ENCODE data around the gene RALA.
"Not testable (repeated sequence)": the region's sequence is repeated elsewhere in the genome, so short reads cannot be mapped to it uniquely, and the experiment has no call there.

Gene RALA

DNA sequence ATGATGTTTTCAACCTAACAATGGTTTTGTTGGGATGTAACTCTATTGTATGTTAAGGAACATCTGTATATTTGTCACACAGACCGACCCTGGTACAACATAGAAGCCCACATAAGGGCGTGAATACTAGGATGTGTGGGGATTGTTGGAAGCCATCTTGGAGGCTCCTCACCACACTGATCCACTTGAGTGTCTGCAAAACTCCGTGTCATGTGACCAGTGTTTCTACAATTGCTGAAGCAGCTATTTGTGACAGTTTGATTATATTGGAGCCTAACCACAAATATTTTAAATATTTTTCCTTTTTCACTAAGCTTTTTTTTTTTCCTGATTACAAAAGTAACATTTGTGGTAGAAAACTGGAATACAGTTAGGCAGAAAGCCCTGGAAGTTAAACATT is 27.9 kb downstream of the RALA start:
- no peak for DNase-seq

DNA sequence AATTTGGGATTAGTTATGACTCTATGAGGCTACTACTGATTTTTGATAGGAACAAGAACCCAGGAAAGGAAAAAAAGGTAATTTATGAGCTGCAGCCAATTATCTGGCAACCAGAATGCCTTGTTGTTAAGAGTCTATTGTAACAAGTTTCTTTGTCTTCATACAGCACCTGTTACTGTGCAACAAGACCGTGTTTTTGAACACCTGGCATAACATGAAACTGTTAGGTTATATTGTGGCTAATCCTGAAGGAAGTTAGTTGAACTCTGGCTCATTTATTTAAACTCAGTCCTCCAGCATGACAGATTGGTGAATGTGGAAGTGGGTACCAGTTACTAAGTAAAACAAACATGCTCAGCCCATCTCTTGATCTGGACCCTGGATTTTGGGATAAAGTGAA is 33.0 kb downstream of the RALA start:
- DNase-seq = peak; percentile 7

DNA sequence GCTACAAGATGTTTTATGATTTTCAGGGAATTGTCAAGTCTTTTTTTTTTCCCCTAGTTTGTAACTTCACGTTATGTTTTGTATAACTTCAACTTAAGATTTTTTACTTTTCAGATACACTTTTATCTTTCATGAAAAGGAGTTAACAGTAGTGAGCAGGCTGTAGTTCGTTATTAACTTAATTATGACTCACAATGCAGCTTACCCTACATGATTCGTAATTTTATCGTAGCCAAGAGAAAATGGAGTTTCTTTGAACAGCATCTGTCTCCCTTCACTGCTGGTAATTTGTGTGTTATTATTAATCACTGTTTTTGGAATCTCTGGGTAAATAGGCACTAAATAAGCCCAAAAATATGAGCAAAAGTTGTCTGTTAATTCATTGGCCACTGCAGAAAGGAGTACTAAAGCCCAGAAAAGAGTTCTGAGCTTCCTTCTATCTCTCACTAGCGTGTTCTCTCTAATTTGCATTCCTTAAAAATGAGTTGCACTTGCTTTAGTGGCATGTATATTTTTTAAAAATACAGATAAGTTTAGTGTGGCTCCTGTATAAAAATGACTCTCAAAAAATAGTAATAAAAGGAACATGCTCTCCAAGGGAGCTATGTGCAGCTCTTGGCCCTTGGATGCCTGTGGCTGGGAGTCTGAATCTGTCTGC is 36.1 kb downstream of the RALA start:
- no peak for DNase-seq

DNA sequence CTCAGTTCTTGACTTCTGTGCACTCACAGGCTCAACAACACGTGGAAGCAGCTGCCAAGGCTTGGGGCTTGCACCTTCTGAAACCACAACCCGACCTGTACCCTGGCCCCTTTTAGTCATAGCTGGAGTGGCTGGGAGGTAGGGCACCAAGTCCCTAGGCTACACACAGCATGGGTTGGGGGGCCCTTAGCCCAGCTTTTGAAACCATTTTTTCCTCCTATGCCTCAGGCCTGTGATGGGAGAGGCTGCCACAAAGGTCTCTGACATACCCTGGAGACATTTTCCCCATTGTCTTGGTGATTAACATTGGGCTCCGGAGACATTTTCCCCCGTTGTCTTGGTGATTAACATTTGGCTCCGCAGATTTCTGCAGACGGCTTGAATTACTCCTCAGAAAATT is 38.6 kb downstream of the RALA start:
- DNase-seq = no peak

DNA sequence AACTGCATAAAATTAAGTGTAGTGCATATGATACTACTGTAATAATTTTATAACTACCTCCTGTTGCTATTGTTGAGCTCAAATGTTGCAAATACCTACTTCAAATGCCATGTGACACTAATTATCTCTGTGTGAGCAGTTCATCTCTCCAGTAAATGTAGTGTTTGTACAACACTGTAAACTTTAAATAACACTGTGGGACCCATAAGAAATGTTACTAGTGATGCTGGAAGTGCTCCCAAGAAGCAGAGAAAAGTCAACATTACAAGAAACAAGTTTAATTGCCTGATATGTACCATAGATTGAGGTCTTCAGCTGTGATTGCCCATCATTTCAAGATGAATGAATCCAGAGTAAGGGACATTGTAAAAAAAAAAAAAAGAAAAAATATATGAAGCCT is 39.9 kb downstream of the RALA start:
- peak; percentile 4 for DNase-seq

DNA sequence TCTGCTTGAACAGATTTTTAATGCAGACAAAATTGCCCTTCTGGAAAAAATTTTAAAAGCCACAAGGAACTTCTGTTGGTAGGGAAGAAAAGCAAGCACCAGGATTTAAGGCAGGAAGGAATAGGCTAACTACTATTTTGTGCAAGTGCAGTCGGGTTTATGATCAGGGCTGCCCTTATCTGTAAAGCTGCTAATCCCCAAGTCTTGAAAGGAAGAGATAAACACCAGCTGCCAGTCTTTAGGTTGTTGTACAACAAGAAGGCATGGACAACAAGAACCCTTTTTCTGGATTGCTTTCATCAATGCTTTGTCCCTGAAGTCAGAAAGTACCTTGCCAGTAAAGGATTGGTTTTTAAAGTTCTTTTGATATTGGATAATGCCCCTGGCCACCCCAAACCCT is 40.7 kb downstream of the RALA start:
- DNase-seq = no peak

DNA sequence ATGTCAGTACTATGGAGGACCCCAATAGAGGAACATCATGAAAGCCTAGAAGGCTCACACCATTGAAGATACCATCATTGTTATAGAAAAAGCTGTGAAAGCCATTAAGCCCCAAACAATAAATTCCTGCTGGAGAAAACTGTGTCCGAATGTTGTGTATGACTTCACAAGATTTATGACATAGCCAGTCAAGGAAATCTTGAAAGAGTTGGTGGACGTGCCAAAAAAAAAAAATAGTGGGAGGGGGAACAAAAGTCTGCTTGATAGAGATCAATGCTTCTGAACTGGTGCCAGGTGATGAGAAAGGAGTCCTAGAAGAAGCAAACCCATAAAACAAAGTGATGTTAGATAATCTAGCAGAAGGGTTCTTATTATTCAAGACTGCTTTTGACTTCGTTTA is 41.2 kb downstream of the RALA start:
- DNase-seq = no peak

DNA sequence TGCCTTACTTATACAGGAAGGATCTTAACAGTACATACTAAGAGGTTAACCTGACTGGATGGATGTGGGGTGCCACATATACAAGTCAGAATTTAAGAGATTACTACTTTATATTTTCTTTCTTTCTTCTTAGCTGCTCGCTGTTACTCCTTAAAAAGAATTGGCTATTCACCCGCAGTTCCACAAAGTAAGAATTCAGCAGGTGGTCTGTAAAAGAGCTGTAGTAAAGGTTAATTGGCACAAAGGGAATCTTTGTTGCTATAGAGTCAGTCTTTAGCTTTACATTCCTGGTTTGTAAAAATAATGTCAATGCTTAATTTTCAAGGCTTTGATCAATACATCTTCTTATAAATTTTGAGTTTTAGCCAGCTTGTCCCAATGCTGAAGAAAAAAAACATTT is 43.2 kb downstream of the RALA start:
- DNase-seq = no peak

DNA sequence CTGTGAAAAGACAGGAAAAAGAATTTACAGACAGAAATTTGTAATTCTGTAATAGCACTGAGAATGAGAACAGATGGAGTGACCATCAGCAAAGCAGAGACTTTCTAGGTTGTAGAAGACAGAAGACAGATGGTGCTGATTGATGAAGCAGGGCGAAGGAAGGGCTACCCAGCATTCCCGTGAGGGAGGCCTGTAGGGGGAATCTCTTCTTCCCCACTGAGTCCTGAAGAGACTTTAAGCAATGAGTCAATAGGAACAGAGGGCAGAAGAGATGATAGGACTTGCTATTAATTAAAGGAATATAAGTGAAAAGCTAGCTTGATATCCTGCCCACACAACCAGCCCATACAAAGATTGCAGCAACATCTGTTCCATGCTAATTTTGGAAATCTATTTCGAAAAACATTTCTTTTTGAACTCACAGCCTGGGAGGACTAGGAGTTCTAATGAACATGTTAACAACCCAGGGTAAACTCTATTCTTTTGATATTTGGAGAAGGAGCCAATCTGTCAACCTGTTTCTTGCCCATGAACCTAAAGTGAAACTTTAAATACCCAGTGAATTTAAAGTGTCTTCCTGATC is 44.1 kb downstream of the RALA start:
- DNase-seq = no peak

DNA sequence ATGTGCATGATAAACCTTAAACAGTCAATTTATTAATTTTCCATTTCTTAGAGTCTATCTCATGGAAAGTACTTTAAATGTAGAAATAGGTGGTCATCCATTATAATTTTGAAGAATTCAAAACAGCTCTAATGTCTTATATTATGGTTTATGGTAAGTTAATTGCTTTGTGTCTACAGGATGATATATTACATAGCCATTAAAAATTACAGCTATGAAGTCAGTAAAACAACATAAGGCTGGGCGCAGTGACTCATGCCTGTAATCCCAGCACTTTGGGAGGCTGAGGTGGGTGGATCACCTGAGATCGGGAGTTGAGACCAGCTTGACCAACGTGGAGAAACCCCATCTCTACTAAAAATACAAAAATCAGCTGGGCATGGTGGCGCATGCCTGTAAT is 44.9 kb downstream of the RALA start:
- not testable (repeated sequence) for DNase-seq

DNA sequence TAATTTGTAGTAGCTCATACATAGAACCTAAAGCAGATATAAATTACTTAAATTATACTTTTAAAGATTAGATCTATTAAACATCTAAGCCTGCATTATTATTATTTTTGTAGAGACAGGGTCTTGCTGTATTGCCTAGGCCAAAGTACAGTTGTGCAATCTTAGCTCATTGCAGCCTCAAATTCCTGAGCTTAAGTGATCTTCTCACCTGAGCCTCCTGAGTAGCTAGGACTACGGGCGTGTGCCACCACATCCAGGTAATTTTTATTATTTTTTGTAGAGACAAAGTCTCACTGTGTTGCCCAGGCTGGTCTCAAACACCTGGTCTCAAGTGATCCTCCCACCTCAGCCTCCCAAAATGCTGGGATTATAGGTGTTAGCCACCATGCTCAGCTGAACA is 46.7 kb downstream of the RALA start:
- DNase-seq = no peak

DNA sequence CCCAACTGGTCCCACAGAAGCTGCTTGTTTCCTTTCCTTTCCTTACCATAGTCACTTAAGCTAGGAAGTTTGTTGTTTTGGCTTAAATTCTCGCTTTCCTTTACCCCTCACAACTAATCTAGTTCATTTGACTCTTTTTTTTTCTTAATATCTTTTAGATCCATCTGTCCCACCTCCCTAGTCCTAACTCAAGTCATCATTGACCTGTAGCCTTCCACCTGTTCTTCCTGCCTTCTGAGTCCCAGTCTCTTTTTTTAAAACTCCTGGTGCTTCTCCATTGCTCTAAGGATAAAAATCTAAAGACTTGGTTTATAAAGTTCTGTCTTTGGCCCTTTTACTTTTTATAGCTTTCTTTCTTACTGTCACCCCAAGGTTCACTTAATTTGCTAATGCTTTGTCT is 47.6 kb downstream of the RALA start:
- no peak for DNase-seq

DNA sequence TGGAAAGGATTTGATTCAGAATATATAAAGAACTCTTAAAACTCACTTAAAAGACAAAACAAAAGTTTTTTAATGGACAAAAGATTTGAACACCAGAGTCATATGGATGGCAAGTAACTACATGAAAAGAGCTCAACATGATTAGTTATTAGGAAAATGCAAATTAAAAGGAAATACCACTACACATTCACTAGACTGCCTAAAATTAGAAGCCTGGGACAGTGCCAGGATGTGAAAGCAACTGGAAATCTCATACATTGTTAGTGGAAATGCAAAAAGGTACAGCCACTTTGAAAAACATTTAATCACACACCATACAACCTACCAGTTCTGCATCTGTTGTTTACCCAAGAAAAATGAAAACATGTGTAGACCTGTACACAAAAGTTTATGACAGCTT is 48.8 kb downstream of the RALA start:
- no peak for DNase-seq

DNA sequence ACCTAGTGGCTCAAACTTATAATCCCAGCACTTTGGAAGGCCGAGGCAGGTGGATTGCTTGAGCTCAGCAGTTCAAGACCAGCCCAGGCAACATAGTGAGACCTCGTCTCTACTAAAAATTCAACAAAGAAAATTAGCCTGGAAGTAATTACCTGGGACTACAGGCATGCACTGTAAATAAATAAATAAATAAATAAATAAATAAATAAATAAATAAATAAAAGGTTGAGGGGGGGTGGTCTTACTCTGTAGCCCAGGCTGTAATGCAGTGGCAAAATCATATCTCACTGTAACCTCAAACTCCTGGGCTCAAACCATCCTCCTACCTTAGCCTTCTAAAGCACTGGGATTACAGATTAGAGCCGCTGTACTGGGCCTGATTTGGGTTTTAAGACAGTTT is 50.5 kb downstream of the RALA start:
- no peak for DNase-seq

DNA sequence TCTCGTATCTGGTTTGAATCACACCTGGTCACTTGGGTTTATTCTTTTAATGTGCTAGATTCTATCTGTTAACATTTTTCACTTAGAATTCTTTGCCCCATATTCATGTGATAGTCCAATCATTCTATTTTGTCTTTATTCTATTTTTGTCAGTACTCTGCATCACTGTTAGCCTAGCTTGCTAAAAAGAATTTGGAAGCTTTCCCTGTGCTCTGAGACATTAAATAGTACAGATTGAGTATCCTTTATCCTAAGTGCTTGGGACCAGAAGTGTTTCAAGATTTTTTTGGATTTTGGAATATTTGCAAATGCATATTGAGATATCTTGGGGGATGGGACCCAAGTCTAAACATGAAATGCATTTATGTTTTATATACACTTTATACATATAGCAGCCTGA is 51.0 kb downstream of the RALA start:
- DNase-seq = no peak

DNA sequence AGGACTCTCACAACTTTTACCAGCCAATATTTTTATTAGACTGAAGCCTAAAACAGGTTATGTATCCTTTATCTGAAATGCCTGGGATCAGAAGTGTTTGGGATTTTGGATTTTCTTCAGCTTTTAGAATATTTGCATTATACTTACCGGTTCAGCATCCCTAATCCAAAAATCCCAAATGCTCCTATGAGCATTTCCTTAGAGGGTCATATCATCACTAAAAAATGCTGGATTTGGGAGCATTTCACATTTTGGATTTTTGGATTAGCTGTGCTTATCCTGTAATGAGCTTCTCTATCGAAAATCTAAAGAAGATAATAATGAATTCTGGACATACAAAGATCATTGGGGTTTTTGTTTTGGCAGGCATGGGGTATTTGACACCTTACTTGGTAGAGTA is 53.0 kb downstream of the RALA start:
- no peak for DNase-seq

DNA sequence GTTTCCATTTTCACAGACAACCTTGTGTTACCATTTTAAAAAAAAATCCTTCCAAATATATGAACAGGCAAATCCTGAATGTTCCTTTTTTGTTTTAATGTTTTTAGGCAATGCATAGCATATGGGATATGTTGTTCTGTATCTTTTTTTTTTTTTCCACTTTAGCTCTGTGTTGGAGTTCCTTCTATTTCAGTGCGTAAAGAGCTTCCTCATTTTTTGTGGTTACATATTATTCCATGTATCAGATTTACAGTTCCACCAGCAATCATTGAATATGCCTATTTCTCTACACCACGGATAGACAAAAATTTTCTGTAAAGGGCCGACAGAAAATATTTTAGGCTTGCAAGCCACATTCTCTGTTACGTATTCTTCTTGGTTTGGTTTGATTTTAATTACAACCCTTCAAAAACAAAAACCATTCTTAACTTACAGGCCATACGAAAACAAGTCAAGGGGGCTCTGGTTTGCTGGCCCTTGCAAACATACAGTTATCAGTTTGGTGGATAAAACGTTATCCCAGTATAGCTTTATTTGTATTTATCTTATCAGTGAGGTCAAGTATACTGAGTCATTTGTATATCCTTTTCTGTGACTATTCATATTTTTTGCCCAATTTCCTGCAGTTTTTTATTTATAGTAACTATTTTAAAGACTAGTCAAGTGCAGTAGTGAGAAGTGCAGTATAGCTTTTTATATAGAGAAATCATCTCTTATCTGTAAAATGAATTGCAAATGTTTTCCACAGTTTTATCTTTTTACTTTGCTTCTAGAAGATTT is 55.7 kb downstream of the RALA start:
- DNase-seq = no peak

DNA sequence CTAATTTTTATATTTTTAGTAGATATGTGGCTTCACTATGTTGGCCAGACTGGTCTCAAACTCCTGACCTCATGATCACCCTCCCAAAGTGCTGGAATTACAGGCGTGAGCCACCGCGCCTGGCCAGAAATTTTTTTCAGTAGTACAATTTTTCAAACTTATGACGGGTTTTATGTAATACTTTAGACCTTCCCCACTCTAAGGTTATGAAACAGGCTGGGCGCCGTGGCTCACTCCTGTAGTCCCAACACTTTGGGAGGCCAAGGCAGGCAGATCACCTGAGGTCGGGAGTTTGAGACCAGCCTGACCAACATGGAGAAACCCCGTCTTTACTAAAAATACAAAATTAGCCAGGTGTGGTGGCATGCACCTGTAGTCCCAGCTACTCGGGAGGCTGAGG is 56.5 kb downstream of the RALA start:
- not testable (repeated sequence) for DNase-seq

DNA sequence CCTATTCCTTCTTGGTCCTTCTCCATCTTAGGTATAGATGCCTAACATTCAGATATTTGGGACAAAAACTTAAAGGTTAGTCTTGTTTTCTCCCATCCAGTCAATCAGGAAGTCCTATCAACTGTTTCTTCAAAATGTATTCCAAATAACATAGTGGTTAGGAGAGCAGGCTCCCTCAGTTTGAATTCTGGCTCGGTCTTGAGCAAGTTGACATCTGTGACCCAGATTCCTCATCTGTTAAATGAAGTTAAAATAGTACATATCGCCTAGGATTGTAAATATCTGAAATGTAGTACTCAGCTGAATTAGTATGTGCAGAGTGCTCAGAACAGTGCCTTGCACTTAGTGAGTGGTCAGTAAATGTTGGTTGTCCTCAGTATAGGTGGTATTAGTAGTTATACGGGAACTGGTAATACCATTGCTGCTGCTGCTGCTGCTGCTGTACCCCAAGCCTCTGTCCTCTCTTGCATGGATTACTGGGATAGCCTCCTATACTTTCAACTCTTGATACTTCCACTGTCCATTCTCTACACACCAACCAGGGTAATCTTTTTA is 58.6 kb downstream of the RALA start:
- no peak for DNase-seq

DNA sequence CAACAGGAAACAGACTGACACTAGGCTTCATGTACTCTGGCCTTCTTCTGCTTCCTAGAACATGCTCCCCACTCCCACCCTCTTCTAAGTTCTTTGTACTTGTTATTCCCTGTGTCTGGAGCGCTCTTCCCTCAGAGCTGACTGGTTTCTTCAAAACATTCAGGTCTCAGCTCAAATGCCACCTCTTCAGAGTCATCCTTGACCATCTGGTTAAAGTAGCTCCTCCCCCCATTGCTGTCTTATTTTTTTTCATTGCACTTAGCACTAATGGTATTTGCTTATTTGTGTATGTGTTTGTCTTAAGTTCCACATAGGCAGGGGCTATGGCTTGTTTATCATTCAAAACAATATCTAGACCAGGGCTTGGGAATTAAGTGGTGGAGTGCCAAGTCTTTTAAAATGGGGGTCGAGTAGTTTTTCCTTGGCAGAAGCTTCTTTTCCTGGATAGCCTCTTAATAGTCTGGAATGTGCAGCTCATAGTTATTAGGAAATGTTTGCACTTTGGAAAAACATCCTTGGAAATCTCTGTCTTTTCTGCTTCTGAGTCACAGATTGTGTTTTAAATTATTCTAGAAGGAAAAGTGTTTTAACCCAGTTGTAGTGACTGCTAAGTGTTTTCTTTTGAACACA is 60.0 kb downstream of the RALA start:
- DNase-seq = no peak

DNA sequence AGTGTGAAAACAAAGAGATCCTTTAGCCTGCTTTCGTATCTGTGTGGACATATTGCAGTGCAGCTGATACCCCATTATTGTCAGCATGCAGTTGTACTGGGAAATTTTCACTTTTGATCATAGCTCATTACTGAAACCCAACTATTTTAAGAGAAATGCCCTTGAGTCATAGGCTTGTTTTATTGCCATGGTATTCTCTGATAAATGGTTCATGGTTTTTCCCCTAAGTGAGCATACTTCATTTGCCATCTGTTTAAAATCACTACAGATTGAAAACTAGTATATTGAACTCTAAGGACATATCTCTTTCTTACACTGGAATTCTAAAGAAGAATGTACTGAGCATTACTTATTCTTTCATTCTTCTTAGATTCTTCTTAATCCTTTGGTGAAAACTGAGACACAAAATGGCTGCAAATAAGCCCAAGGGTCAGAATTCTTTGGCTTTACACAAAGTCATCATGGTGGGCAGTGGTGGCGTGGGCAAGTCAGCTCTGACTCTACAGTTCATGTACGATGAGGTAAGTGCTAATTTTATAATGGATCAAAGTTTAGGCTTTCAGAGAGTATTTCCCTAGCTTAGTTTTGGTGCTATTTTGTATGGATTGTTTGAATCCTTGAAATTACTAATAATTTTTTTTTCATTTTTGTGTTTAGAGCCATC is 63.0 kb downstream of the RALA start:
- DNase-seq = no peak

DNA sequence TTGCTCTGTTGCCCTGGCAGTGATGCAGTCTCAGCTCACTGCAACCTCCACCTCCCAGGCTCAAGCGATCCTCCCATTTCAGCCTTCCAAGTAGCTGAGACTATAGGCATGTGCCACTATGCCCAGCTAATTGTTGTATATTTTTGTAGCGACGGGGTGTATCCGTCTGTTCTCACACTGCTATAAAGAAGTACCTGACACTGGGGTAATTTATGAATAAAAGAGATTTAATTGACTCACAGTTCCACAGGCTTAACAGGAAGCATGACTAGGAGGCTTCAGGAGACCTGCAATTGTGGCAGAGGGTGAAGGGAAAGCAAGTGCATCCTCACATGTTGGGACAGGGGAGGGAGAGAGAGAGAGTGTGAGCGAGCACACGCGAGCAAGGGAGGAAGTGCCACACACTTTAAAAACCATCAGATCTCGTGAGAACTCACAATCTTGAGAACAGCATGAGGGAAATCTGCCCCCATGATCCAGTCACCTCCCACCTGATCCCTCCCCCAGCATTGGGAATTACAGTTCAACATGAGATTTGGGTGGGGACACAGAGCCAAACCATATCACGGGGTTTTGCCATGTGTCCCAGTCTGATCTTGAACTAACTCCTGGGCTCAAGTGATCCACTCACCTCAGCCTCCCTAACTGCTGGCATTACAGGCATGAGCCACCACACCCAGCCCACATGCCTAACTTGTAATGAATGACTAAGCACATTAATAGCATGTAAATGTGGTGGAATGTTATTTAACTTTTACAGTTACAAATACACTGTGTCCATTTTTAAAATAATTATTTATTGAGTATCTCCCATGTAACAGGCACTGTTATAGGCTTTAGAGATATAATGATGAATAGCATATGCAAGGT is 65.5 kb downstream of the RALA start:
- no peak for DNase-seq
